GM19324 (cell line): ENCODE measurements around the gene PLA2G2F.

Source experiments
- ATAC-seq: cut with Tn5 transposase; IDR thresholded peaks from one replicate; pipeline ENCODE4 v1.9.1; 2021; ENCODE audit warnings: mild to moderate bottlenecking, moderate library complexity; ENCODE audit not compliant: unreplicated experiment, low FRiP score

The PLA2G2F gene

GRCh38 chr1:20141001-20141400 is 1.9 kb downstream of the PLA2G2F start:
- ATAC-seq: no peak

GRCh38 chr1:20141466-20141865 is 2.3 kb downstream of the PLA2G2F start:
- ATAC-seq: no peak

- no peak for ATAC-seq
Measured at GRCh38 chr1:20142001-20142710, 3.0 kb downstream of the PLA2G2F start.

GRCh38 chr1:20143318-20143717 is 4.2 kb downstream of the PLA2G2F start:
- ATAC-seq: no peak

GRCh38 chr1:20143734-20144565 is 4.8 kb downstream of the PLA2G2F start:
- ATAC-seq: no peak

- ATAC-seq: no peak
Measured at GRCh38 chr1:20147846-20148570, 8.9 kb downstream of the PLA2G2F start.

- no peak for ATAC-seq
Measured at GRCh38 chr1:20148571-20149500, 9.7 kb downstream of the PLA2G2F start.

GRCh38 chr1:20149601-20150325 is 10.6 kb downstream of the PLA2G2F start:
- ATAC-seq: no peak

- ATAC-seq: no peak
Measured at GRCh38 chr1:20150326-20150705, 11.2 kb downstream of the PLA2G2F start.

- no peak for ATAC-seq
Measured at GRCh38 chr1:20150969-20151368, 11.8 kb downstream of the PLA2G2F start.

GRCh38 chr1:20151906-20152598 is 12.9 kb downstream of the PLA2G2F start:
- ATAC-seq: no peak

- ATAC-seq: no peak
Measured at GRCh38 chr1:20152599-20152930, 13.4 kb downstream of the PLA2G2F start.

GRCh38 chr1:20153000-20153418 is 13.9 kb downstream of the PLA2G2F start:
- ATAC-seq: no peak

GRCh38 chr1:20154301-20154831 is 15.2 kb downstream of the PLA2G2F start:
- ATAC-seq: no peak

- no peak for ATAC-seq
Measured at GRCh38 chr1:20158358-20159070, 19.4 kb downstream of the PLA2G2F start.

- ATAC-seq: no peak
Measured at GRCh38 chr1:20160034-20160433, 20.9 kb downstream of the PLA2G2F start.

GRCh38 chr1:20164694-20165202 is 25.6 kb downstream of the PLA2G2F start:
- ATAC-seq: no peak

GRCh38 chr1:20165522-20165951 is 26.4 kb downstream of the PLA2G2F start:
- ATAC-seq: no peak
